Chondrocyte (in vitro differentiated cells): ENCODE results near the gene ABCA3. TPM values are rescaled to one million over a fixed set of nuclear protein-coding genes. Genes with fewer than 3 reads are reported as not detected.

Experiments used
- DNase-seq: peaks from one replicate; pipeline ENCODE4 v3.0.0; 2021; ENCODE audit warnings: mixed read lengths, low spot score
- H3K27ac Mint-ChIP-seq: one replicate; pipeline ENCODE4 v1.8.0; 2021; ENCODE audit warnings: mild to moderate bottlenecking, moderate library complexity, mixed read lengths; ENCODE audit not compliant: unreplicated experiment
- H3K27me3 Mint-ChIP-seq: 2 replicates; pipeline ENCODE4 v1.8.0; 2021; ENCODE audit warnings: low read depth, mixed read lengths
- H3K36me3 Mint-ChIP-seq: 2 replicates; pipeline ENCODE4 v1.8.0; 2021; ENCODE audit warnings: low read depth, mixed read lengths
- H3K4me1 Mint-ChIP-seq: 2 replicates; pipeline ENCODE4 v1.8.0; 2021; ENCODE audit warnings: low read depth, mild to moderate bottlenecking, mixed read lengths
- H3K4me3 Mint-ChIP-seq: one replicate; pipeline ENCODE4 v1.8.0; 2021; ENCODE audit warnings: mild to moderate bottlenecking, moderate library complexity, mixed read lengths; ENCODE audit not compliant: unreplicated experiment
- H3K9me3 Mint-ChIP-seq: 2 replicates; pipeline ENCODE4 v1.8.0; 2021; ENCODE audit warnings: low read depth, mixed read lengths
- total RNA-seq: library from RNA; stranded (reverse); gene quantifications from 3 replicates; pipeline ENCODE4 v1.2.1, GENCODE V29; 2021
- TF ChIP-seq, protein P1 (sequence below): fragments of 200-600 bp; sonication (generic); IDR thresholded peaks from 2 replicates; pipeline ENCODE4 v1.5.0; 2021; ENCODE audit warnings: antibody characterized with exemption, mild to moderate bottlenecking, moderate library complexity

The ABCA3 gene
- total RNA-seq, 1 donor from 2014 or later: 26.0 TPM

DNA sequence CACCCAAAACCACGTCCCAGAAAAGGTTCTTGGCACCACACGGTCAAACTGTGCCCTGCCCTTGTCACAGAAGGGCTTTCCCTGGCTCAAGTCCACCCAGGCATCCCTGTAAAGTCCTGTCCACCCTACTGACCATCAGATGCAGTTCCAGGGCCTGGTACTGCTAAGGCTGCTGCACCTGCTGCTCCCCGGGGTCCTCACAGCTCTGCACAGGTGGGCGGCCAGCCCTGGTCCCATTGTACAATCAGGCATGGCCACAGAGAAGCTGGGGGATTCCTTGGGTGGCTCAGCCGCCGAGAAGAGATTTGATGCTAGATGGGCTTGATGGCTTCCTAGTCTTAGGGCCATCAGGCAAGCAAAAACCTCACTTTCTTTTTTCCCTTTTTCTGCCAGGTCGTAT lies 15.3 kb downstream of the ABCA3 start:
- H3K9me3 Mint-ChIP-seq: no peaks in the 10 kb centered on the region
- no peaks in the 10 kb centered on the region for H3K27me3 Mint-ChIP-seq
- H3K4me3 Mint-ChIP-seq: no peak overlapping the region
- no peak overlapping the region for H3K27ac Mint-ChIP-seq
- no peak for DNase-seq
- no peaks in the 10 kb centered on the region for H3K4me1 Mint-ChIP-seq
- TF ChIP-seq, protein P1, sequence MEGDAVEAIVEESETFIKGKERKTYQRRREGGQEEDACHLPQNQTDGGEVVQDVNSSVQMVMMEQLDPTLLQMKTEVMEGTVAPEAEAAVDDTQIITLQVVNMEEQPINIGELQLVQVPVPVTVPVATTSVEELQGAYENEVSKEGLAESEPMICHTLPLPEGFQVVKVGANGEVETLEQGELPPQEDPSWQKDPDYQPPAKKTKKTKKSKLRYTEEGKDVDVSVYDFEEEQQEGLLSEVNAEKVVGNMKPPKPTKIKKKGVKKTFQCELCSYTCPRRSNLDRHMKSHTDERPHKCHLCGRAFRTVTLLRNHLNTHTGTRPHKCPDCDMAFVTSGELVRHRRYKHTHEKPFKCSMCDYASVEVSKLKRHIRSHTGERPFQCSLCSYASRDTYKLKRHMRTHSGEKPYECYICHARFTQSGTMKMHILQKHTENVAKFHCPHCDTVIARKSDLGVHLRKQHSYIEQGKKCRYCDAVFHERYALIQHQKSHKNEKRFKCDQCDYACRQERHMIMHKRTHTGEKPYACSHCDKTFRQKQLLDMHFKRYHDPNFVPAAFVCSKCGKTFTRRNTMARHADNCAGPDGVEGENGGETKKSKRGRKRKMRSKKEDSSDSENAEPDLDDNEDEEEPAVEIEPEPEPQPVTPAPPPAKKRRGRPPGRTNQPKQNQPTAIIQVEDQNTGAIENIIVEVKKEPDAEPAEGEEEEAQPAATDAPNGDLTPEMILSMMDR: no peak
- peaks cover 15% of the 10 kb centered on the region for H3K36me3 Mint-ChIP-seq

DNA sequence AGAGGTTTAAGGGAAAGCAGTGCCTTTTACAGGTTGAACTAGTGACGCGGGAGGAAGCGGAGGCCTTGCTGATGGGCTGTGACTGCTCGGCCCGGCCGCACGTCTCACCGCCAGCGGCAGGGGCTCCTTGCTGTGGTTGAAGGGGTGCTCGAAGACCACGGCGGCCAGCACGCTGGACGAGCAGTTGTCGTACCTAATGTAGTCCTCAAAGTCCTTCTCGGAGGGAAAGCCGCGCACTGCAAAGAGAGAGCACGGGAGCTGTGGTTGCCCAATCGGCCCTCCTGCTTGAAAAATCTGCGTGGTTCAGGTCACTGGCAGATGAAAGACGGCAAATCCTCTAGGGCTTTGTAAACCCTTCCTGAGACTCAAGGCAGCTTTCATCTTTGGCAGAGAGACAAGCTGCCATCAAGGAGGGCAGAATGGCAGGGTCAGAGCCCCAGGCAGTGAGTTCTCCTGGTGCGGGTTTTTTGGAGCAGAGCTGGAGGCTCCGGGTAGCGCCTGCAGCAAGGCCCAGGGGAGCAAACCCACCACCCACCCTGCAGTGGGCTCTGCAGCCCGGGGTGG lies 16.1 kb downstream of the ABCA3 start:
- Mint-ChIP-seq H3K9me3 (no peaks in the 10 kb centered on the region), H3K4me3 (no peak overlapping the region)
- TF ChIP-seq, protein P1: no peak

DNA sequence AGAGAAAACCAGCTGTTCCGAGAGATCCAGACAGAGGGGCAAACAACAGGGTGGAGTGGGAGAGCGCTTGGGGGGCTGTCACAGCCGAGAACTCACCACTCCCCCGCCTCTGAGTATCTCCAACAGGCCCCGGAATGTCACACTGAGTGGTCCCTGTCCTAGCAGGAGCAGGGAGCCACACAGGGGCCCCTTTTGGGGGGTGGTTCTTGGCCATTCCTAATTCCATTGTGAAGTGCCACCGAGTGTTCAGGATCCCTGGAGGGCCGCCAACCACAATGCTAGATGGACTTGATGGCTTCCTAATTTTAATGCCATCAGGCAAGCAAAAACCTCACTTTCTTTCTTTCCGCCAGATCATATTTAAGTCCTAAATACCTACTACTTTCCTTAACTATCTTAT lies 16.8 kb downstream of the ABCA3 start:
- DNase-seq: no peak
- H3K36me3 Mint-ChIP-seq: peaks cover 21% of the 10 kb centered on the region
- H3K4me1 Mint-ChIP-seq: no peaks in the 10 kb centered on the region
- H3K27me3 Mint-ChIP-seq: no peaks in the 10 kb centered on the region
- no peak overlapping the region for H3K27ac Mint-ChIP-seq
- TF ChIP-seq, protein P1: no peak
- no peak overlapping the region for H3K4me3 Mint-ChIP-seq
- no peaks in the 10 kb centered on the region for H3K9me3 Mint-ChIP-seq

More for the DNA sequence above, 16.1 kb downstream of the ABCA3 start:
- H3K36me3 Mint-ChIP-seq: peaks cover 18% of the 10 kb centered on the region
- no peaks in the 10 kb centered on the region for H3K4me1 Mint-ChIP-seq
- no peaks in the 10 kb centered on the region for H3K27me3 Mint-ChIP-seq
- no peak overlapping the region for H3K27ac Mint-ChIP-seq
- no peak for DNase-seq

DNA sequence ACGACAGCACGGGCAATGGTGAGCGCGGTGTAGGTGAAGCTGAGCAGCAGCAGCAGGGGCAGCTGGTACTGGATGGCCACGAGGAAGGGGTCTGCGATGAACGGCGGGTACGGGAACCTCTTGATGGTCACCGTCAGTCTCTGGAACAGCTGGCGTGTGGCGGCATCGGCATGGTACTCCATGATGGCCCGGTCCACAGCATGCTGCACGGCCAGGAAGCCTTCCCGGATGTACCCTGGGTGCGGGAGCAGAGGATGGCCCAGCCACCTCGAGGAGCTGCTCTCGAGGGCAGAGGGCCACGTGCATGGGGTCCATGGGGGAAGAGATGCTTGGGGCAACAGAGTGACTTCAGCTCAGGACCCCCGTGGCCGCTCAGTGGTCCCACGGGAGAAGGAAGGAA lies 20.9 kb downstream of the ABCA3 start:
- Mint-ChIP-seq H3K4me1 (no peaks in the 10 kb centered on the region), H3K27me3 (no peaks in the 10 kb centered on the region), H3K4me3 (no peak overlapping the region), H3K36me3 (peaks cover 16% of the 10 kb centered on the region), H3K9me3 (no peaks in the 10 kb centered on the region), H3K27ac (no peak overlapping the region)
- TF ChIP-seq, protein P1: no peak
- no peak for DNase-seq

DNA sequence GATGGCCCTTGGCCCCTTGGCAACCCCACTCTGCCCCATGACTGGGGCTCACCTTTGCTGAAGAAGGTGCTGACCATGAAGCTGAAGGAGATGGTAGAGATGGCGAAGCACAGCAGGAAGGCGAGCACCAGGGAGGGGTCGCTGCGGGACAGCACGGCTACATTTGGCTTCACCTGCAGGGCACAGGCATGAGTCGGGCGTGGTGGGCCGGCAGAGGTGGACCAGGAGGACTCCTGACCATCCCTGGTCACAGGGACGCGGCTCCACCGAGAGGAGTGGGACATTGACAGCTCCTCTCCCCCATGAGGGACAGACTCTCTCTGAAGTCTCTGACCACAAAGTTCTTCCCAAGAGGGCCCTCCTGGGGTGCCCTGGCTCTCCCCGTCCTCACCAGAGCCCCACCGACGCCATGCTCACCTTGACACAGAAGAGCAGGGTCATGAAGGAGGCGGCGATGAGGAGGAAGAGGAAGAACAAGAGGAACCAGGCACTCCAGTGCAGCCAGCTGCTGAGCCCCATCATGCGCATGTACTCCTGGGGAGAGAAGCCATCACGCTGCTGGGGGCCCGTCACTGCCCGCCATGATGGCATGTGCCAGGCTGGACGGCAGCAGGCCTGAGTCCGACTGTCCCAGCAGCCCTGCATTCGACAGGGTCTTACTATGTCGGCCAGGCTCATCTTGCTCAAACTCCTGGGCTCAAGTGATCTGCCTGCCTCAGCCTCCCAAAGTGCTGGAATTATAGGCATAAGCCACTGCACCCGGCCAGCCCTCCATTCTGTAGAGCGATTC lies 23.1 kb downstream of the ABCA3 start:
- Mint-ChIP-seq H3K9me3 (no peaks in the 10 kb centered on the region), H3K27ac (no peak overlapping the region), H3K36me3 (peaks cover 15% of the 10 kb centered on the region), H3K27me3 (no peaks in the 10 kb centered on the region), H3K4me3 (no peak overlapping the region), H3K4me1 (no peaks in the 10 kb centered on the region)
- no peak for DNase-seq
- TF ChIP-seq, protein P1: no peak
